GM18907 (cell line): ENCODE measurements around the gene CPNE8.
A peak's percentile ranks its signal among the peaks of the same experiment; 100 is the strongest.
"Not testable (repeated sequence)": the region's sequence is repeated elsewhere in the genome, so short reads cannot be mapped to it uniquely, and the experiment has no call there.

ENCODE experiments used
- ATAC-seq: cut with Tn5 transposase; IDR thresholded peaks from one replicate; pipeline ENCODE4 v1.9.1; 2021; ENCODE audit warnings: mild to moderate bottlenecking, moderate library complexity; ENCODE audit not compliant: unreplicated experiment

Gene CPNE8

DNA sequence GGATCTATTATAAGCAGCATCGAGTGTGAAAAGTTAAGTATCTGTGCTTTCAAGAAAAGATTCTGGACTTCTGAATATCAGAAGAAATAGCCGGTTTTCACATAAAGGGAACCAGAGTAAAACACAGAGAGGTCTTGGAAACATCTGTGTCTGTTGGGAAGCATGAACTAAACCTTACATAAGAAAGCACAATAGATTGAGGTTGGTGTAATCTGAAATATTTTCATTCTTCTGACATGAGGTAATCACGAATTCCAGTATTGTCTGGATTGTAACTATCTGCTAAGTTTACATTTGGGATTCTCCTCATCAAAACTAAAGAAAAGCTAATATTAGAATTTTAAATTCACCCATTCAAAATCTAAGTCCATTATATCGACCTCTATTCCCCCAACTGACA, 161.3 kb downstream of the CPNE8 start:
- ATAC-seq: no peak

DNA sequence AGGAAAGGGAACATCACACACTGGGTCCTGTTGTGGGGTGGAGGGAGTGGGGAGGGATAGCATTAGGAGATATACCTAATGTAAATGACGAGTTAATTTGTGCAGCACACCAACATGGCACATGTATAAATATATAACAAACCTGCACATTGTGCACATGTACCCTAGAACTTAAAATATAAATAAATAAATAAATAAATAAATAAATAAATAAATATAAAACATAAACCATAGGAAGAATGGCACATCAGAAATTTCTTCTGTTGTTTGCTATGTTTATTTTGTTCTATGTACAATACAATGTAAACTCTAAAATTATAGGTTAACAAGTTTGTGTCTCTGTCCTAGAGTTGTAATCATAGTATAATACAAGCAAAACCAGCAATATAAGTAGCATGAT, 162.9 kb downstream of the CPNE8 start:
- not testable (repeated sequence) for ATAC-seq

- no peak for ATAC-seq
Observed at GRCh38 chr12:38736821-38737220, 168.6 kb downstream of the CPNE8 start.

DNA sequence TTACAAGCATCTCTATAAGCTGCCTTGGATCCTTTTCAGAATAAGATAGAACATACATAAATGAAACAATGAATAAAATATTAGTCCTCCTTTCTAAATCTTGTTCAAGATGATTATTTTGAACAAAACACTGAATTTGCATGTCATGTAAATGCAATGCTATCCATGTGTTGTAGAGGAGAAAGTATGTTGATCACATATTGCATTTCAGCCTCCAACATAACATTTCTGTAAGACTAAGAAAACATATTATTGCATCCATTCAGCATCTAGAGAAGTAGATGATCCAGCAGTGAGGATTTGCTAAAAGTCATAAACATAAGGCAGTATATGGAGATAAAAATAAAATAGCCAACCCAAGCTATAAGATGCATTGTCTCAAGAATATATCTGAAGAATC, 172.6 kb downstream of the CPNE8 start:
- ATAC-seq: no peak

GRCh38 chr12:38728894-38729293, 176.5 kb downstream of the CPNE8 start:
- no peak for ATAC-seq

GRCh38 chr12:38721611-38722252, 183.7 kb downstream of the CPNE8 start:
- no peak for ATAC-seq

- ATAC-seq: no peak
Observed at GRCh38 chr12:38720661-38721060, 184.7 kb downstream of the CPNE8 start.

- no peak for ATAC-seq
Observed at GRCh38 chr12:38713294-38713693, 192.1 kb downstream of the CPNE8 start.

DNA sequence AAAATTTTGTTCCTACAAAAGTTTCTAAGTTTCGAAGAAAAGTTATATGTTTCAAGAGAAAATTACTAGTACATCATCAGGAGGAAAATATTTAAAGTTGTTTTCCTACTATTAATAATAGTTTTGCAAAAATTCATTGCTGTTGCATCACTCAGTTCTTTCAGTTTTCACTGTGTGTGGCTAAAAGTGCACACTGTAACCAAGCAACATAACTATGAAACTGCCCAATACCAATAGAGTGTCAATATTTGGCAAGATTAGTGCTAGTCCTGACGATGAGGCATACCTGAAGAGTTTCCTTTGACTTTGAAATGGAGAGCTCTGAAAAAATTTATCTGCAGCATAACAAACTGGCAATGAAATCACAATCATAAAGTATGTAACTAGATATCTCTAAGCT, 194.3 kb downstream of the CPNE8 start:
- ATAC-seq: peak; percentile 85

- ATAC-seq: no peak
Observed at GRCh38 chr12:38708466-38708865, 196.9 kb downstream of the CPNE8 start.

- no peak for ATAC-seq
Observed at GRCh38 chr12:38707648-38708047, 197.7 kb downstream of the CPNE8 start.

DNA sequence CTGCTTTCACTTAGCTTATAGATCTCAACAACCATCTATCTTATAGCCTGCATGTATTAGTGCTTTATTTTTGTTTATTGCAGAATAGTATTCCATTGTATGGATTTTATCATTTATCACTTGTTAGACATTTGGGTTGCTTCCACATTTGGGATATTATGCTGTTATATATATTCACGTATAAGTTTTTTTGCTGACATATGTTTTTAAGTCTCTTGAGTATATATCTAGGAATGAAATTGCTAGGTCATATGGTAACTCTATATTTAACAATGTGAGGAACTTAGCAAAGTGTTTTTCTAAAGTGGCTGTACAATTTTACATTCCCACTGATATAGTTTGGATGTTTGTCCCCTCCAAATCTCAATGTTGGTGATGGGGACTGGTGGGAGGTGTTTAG, 208.1 kb downstream of the CPNE8 start:
- no peak for ATAC-seq

DNA sequence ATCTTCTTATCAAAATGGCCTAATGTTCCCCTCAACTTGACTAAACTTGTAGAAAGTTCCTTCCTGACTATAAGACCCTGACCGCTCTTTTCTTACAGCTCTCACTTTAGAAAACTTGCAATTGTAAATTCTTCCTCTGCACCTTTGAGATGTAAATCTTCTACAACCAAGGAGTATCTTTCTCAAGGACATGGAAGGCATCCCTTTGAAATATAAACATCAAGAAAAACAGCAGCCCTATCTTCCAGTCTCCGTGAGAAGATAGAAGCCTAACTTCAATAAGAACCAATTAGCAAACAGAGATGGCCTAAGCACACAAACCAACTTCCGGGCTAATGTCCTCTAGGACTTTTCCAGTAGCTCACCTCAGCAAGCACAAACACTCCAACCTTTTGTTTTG, 210.3 kb downstream of the CPNE8 start:
- no peak for ATAC-seq

DNA sequence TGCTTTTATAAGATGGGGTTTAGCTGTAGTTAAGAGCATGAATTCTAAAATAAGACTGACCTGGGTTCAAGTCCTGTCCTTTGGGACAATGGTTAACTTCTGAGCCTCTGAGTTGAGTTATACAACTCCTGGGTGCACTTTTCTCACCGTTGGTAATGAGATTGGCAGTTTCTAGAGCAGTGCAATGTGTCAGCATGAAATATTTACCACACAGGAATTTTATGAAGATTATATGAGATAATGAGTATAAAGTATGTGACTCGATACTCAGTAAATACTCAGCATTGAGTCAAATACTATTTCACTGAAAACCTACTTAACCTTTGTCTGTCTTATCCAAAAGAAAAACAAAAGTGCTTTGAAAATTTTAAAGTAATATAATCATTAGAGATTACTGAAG, 214.2 kb downstream of the CPNE8 start:
- ATAC-seq: no peak

- ATAC-seq: no peak
Observed at GRCh38 chr12:38690646-38691045, 214.7 kb downstream of the CPNE8 start.

GRCh38 chr12:38689704-38690103, 215.7 kb downstream of the CPNE8 start:
- no peak for ATAC-seq

- no peak for ATAC-seq
Observed at GRCh38 chr12:38689195-38689594, 216.2 kb downstream of the CPNE8 start.

DNA sequence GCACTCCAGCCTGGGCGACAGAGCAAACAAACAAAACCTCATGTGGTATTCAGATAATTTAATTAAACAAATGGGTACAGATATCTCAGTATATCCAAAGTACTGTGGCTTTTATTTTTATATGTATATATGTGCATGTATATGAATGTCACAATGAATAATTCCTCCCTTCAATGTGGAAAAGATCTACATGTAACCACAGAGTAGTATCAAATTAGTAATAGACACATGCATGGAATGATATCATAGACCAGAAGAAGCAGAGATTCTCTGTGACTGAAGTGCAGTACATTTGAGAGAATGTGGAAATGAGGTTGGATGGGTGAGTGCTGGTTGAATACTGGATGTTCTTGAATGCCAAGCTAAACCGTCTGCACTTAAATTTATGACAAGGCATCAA, 222.9 kb downstream of the CPNE8 start:
- ATAC-seq: no peak

DNA sequence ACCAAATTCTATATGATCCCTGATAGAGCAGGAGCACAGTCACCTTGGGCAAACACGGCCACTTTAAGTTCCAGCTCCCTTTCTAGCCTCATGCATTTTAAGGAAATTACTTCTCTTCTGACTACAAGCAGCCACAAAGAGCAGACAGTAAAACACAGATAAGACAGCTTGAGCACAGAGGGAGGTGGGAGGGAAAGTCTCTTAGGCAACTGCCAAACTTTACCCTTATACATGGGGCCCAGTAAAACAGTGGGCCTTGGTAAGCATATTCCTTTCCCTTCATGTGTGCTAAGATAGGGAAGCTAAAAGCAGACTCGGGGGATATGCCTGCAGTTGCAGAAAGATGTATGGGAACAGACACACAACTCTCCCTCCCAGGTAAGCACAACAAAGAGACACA, 235.9 kb downstream of the CPNE8 start:
- ATAC-seq: no peak

GRCh38 chr12:38669081-38669480, 236.3 kb downstream of the CPNE8 start:
- no peak for ATAC-seq

- no peak for ATAC-seq
Observed at GRCh38 chr12:38666425-38666824, 239.0 kb downstream of the CPNE8 start.

DNA sequence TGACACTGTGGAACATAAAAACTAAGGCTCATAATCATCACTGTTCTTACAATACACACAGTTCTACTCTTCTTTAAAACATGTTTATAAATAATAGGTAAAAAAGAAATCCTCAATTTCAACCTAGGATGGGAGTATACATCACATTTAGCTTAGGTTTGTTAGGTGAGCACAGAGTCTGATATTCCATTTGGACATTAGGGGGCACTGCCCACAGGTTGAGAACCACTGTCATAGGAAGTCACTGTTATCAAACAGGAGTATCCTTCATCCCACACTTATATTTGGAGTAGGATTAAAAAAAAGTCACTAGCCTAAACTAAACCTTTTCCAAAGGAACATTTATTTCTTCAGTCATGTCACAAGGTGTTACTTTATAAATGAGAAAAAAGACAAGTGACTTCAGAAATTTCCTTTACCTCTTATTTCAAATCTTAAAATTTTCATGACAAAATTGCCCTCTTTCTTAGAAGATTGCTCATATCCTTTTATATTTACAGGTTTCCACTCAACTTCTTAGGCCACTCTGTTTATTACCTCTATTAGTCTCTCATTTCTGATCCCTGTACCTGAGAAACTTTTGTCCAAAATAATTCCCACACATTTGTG, 240.6 kb downstream of the CPNE8 start:
- ATAC-seq: peak; percentile 88

DNA sequence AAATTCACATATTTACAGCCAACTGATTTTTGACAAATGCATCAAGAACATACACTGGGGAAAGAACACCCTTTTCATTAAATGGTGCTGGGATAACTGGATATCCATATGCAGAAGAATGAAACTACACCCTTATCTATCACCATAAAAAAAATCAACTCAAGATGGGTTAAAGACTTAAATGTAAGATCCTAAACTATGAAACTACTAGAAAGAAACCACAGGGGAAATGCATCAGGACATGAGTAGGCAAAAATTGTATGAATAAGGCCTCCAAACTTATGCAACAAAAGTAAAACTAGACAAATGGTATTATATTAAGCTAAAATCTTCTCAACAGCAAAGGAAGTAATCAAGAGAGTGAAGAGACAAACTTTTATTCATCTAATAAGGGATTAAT, 242.6 kb downstream of the CPNE8 start:
- ATAC-seq: no peak
